Bronchial epithelial cell (primary cell): ENCODE data around the gene TRAF3IP1. TPM values are rescaled to one million over a fixed set of nuclear protein-coding genes. Genes with fewer than 3 reads are reported as not detected.

Experiments used
- DNase-seq: peaks from one replicate; pipeline ENCODE4 v3.0.0-alpha.2; 2010; ENCODE audit warnings: low read depth
- FAIRE-seq: peaks from 2 replicates; lab custom pipeline; 2011; peaks lifted over from hg19 to GRCh38; lab: Jason Lieb, UNC
- H3K27me3 ChIP-seq: 2 replicates; pipeline ENCODE4 v1.5.1; 2011; ENCODE audit warnings: low read length; ENCODE audit not compliant: control insufficient read depth, insufficient read depth
- H3K36me3 ChIP-seq: 2 replicates; pipeline ENCODE4 v1.5.1; 2011; ENCODE audit warnings: low read length; ENCODE audit not compliant: control insufficient read depth, insufficient read depth
- H3K4me3 ChIP-seq: 2 replicates; pipeline ENCODE4 v1.5.1; 2011; ENCODE audit warnings: mild to moderate bottlenecking, low read depth, low read length, control low read depth
- total RNA-seq: library from RNA; depleted of rRNA; stranded (reverse); fragments of >200 nt; gene quantifications from 2 replicates; pipeline ENCODE4 v1.2.1, GENCODE V29; 2014
- TF ChIP-seq, protein P1 (sequence below): IDR thresholded peaks from 2 replicates; pipeline ENCODE4 v1.5.1; 2011; ENCODE audit warnings: mild to moderate bottlenecking, moderate library complexity, low read length, control low read depth, inconsistent platforms; ENCODE audit not compliant: insufficient read depth, severe bottlenecking

TRAF3IP1 gene
- total RNA-seq, 1 donor from 2014 or later = 9.2 TPM

DNA sequence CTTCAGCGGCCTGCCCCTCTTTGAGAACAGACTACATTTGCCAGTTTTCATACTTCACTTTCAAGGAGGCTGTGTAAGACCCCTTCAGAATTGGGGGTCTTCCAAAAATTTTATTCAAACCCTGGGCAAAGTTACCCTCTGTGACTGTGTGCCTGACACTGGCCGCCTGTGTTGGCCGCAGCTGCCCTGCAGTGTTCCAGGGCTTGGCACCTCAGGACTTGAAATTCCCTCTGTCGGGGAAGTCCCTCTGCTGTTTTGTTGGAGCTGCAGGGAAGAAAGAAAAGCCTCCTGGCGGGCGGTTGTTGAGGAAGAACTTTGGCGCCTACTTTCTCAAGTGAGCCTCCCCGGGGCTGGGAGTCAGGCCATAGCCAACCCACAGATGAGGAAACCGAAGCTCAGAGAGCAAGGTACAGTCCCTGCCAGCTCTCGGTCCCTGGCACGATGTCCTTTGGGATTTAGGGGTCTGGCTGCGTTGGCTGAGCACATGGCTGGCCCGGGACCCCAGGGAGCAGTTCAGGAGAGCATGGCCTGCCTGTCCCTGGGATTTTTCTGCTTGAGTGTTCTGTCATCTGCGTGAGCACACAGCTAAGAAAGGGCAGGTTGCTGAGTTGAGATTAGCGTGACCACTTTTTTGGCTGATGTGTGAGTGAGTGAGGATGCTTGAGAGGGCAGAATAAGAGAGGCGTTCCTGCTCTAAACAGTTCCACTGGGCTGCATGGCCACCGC lies 88.5 kb downstream of the TRAF3IP1 start:
- H3K36me3 ChIP-seq = peaks cover 1% of the 10 kb centered on the region
- FAIRE-seq (no peak), DNase-seq (no peak)
- H3K27me3 ChIP-seq = no peaks in the 10 kb centered on the region
- no peak overlapping the region for H3K4me3 ChIP-seq
- TF ChIP-seq, protein P1, sequence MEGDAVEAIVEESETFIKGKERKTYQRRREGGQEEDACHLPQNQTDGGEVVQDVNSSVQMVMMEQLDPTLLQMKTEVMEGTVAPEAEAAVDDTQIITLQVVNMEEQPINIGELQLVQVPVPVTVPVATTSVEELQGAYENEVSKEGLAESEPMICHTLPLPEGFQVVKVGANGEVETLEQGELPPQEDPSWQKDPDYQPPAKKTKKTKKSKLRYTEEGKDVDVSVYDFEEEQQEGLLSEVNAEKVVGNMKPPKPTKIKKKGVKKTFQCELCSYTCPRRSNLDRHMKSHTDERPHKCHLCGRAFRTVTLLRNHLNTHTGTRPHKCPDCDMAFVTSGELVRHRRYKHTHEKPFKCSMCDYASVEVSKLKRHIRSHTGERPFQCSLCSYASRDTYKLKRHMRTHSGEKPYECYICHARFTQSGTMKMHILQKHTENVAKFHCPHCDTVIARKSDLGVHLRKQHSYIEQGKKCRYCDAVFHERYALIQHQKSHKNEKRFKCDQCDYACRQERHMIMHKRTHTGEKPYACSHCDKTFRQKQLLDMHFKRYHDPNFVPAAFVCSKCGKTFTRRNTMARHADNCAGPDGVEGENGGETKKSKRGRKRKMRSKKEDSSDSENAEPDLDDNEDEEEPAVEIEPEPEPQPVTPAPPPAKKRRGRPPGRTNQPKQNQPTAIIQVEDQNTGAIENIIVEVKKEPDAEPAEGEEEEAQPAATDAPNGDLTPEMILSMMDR = no peak

DNA sequence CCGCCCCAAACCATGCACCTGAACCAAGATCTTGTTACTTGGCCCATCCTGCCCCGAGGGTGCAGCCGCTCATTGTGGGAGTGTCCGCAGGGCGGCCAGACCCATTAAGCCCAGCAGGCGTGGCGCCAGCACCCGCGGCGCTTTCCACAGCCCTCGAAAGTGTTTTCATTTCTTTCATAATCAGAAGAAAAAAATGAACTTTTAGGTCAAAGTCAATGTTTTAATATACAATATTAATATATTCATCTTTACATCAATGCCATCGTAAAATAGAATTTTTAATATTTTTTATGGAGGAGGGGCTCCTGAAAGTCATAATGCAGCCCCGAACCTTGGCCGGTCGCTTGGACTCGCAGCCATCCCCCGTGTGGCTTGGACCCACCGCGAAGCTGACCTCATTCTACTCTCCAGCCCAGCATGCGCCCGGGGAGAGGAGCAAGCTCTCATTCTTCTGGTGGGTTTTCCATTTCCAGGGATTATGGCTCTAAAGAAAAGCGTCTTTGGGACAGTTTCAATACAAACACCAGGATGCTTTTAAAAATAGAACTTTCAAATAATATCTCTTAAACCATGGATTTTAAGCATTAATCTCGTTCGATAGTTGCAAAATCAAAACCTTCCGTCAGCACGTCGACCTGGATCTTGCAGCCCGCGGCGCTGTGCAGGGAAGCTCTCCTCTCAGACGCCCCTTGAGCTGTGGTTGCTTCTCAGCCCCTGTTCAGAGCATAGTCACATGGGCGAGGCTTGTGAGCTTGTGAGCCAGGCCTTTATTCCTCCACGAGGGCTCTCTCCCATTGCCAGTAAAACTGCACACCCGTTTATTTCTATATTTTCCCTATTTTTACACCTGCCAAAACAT lies 89.3 kb downstream of the TRAF3IP1 start:
- no peak for FAIRE-seq
- no peak for DNase-seq
- peaks cover 1% of the 10 kb centered on the region for H3K36me3 ChIP-seq

DNA sequence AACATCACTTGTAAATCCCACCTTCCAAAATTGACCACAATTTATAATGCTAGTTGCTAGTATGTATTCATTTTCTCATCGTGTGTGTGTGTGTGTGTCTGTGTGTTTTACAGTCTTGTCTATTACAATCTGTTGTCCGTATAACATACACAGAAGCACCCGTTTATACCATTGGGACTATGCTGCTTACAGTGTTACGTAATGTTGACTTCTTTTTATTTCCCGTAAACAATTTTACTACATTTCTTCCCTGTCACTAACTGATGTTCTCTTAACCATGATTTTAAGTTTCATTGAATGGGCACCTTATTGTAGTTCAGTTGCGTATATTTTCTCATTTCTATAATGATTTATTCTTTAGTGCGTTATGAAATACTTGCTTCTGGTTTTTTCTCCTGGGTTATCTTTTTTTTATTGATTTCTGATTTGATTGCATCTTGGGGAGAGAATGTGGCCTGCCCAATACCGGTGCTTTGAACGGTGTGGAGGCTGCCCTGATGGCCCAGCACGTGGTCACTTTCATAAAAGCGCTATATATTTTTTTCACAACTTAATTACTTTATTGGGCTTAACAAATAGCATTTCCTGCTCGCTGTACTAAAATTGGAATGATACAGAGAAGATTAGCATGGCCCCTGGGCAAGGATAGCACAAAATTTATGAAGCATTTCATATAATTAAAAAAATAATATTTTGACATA lies 91.9 kb downstream of the TRAF3IP1 start:
- TF ChIP-seq, protein P1 = no peak
- H3K27me3 ChIP-seq = no peaks in the 10 kb centered on the region
- DNase-seq (no peak), FAIRE-seq (no peak)
- H3K36me3 ChIP-seq = peaks cover 1% of the 10 kb centered on the region
- H3K4me3 ChIP-seq = no peak overlapping the region

More for the DNA sequence above, 89.3 kb downstream of the TRAF3IP1 start:
- TF ChIP-seq, protein P1 = no peak
- no peak overlapping the region for H3K4me3 ChIP-seq
- H3K27me3 ChIP-seq = no peaks in the 10 kb centered on the region

DNA sequence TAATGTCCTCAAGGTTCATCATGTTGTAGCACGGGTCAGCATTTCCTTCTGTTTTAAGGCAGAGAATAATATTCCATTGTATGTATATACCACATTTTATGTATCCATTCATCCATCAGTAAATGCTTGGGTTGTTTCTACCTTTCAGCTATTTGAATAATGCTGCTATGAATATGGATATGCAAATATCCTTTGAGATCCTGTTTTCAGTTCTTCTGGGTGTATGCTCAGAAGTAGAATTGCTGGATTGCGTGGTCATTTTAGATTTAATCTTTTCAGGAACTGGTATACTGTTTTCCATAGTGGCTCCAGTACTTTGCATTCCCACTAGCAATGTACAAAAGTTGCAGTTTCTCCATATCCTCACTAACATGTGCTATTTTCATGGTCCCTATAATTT lies 93.0 kb downstream of the TRAF3IP1 start:
- DNase-seq (no peak), FAIRE-seq (no peak)
- TF ChIP-seq, protein P1 = no peak
- Histone ChIP-seq H3K27me3 (no peaks in the 10 kb centered on the region), H3K36me3 (no peaks in the 10 kb centered on the region), H3K4me3 (no peak overlapping the region)

DNA sequence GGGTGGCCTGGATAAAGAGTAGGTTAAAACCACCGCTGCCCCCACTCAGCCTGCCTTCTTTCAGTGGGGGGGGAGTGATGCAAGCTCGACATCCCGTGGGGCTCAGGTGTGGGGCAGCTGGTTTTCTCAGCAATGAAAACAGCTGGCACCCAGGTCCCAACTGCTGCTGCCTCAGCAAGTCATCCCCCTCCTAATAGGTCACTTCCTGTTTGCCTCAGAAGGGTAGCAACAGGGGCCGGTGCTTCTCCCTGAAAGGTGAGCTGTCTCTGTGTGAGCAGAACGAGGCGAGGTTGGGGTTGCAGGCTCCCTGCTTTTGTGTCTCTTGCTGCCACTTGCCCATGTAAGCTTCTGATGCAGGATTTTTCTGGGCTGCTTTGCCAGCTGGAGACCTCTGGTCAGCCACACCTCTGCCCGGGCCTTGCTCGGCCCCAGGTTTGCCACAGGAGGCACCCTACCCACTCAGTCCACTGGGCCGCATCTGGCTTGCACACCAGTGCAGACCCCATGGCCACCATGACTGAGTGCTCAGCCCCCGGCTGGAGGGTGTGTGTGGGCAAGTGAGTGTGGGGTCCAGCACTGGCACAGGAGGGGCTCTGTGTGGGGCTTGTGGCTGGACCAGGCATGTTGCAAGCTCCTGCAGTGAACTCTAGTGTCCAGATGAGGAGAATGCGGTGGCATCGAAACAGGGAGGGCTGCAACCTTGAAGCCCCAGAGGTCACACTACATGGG lies 94.9 kb downstream of the TRAF3IP1 start:
- TF ChIP-seq, protein P1 = no peak
- Histone ChIP-seq H3K4me3 (no peak overlapping the region), H3K36me3 (no peaks in the 10 kb centered on the region), H3K27me3 (no peaks in the 10 kb centered on the region)
- FAIRE-seq = no peak
- DNase-seq = peak; percentile 60
